Lung microvascular endothelial cell (primary cell): Measurements from ENCODE around the gene PRSS58. TPM values are rescaled to one million over a fixed set of nuclear protein-coding genes. Genes with fewer than 3 reads are reported as not detected.

Source experiments
- DNase-seq, 2 donors: peaks; one replicate each; pipeline versions ENCODE4 v3.0.0 to v3.0.0-alpha.2; 2010; ENCODE audit warnings: low read depth in 2 of 2
- total RNA-seq: library from RNA; depleted of rRNA; stranded (reverse); fragments of >200 nt; gene quantifications from 2 replicates; pipeline ENCODE4 v1.2.1, GENCODE V29; 2014

Gene PRSS58
- total RNA-seq, result not detected in 2 replicates

GRCh38 chr7:142257958-142258357, at the start of gene PRSS58:
PRSS58 (minus strand) TSS chr7:142258058; CDS start chr7:142257707, 351 bp downstream.
- no peak for DNase-seq

- DNase-seq, result no peak
Measured at GRCh38 chr7:142307246-142307900, 49.5 kb upstream of the PRSS58 start.

GRCh38 chr7:142303650-142304049, 45.8 kb upstream of the PRSS58 start:
- no peak for DNase-seq

GRCh38 chr7:142301923-142302550, 44.2 kb upstream of the PRSS58 start:
- DNase-seq, result peak in 1 of 2 donors; percentile 8

GRCh38 chr7:142301299-142301698, 43.4 kb upstream of the PRSS58 start:
- no peak for DNase-seq

GRCh38 chr7:142300689-142301088, 42.8 kb upstream of the PRSS58 start:
- no peak for DNase-seq

GRCh38 chr7:142299237-142299781, 41.5 kb upstream of the PRSS58 start:
- no peak for DNase-seq

- DNase-seq, result no peak
Measured at GRCh38 chr7:142298627-142299026, 40.8 kb upstream of the PRSS58 start.

GRCh38 chr7:142298009-142298408, 40.2 kb upstream of the PRSS58 start:
- DNase-seq, result no peak

- DNase-seq, result no peak
Measured at GRCh38 chr7:142280263-142280662, 22.4 kb upstream of the PRSS58 start.

- DNase-seq, result no peak
Measured at GRCh38 chr7:142279601-142280000, 21.7 kb upstream of the PRSS58 start.

GRCh38 chr7:142275028-142275427, 17.2 kb upstream of the PRSS58 start:
- DNase-seq, result no peak

GRCh38 chr7:142272841-142273240, 15.0 kb upstream of the PRSS58 start:
- no peak for DNase-seq

- no peak for DNase-seq
Measured at GRCh38 chr7:142263598-142264380, 5.9 kb upstream of the PRSS58 start.

GRCh38 chr7:142250705-142251104, 7.2 kb downstream of the PRSS58 start:
- no peak for DNase-seq

GRCh38 chr7:142249918-142250317, 7.9 kb downstream of the PRSS58 start:
- no peak for DNase-seq

- DNase-seq, result no peak
Measured at GRCh38 chr7:142248166-142249160, 9.4 kb downstream of the PRSS58 start.

GRCh38 chr7:142243823-142244222, 14.0 kb downstream of the PRSS58 start:
- no peak for DNase-seq

- DNase-seq, result no peak
Measured at GRCh38 chr7:142240546-142240945, 17.3 kb downstream of the PRSS58 start.

GRCh38 chr7:142231716-142232115, 26.1 kb downstream of the PRSS58 start:
- DNase-seq, result no peak

GRCh38 chr7:142228537-142229104, 29.2 kb downstream of the PRSS58 start:
- DNase-seq, result no peak
